Measurements from ENCODE around the gene MCUB.
A peak's percentile ranks its signal among the peaks of the same experiment; 100 is the strongest.
"Not testable (repeated sequence)": the region's sequence is repeated elsewhere in the genome, so short reads cannot be mapped to it uniquely, and the experiment has no call there.

The MCUB gene

DNA sequence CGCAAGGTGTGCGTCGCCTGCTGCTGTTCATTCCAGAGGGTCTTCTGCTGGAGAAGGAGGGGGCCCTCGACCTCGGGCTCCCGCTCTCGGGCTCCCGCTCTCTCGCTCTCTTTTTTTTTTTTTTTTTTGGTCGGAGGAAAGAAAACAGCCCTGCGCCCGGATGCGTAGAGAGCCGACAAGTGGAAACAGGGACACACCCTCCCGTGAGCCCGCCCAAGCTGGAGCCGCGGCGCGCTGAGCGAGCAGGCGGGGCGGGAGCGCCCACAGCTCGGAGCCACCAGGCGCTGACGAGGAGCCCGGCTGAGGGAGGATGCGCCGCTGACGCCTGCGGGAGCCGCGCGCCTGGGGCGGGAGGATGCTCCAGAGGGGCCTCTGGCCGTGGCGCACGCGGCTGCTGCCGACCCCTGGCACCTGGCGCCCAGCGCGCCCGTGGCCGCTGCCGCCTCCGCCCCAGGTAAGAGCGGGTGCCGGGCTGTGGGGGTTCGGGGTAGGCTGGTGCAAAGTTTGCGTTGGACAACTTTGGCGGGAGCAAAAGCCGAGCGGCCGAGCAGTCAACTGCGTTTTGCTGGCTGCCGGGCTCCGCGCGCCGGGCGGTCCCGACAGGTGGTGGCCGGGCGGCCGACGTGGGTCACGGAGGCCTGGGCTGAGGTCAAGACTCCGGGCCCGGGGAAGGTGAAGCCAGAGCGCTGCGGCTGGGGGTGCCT lies at the start of gene MCUB:
Gene MCUB, plus strand, starts transcription at position 264 of the 704 bp plus-strand sequence. Its CDS starts 92 bp downstream, at position 356.
- peak; percentile 81 for DNase-seq

DNA sequence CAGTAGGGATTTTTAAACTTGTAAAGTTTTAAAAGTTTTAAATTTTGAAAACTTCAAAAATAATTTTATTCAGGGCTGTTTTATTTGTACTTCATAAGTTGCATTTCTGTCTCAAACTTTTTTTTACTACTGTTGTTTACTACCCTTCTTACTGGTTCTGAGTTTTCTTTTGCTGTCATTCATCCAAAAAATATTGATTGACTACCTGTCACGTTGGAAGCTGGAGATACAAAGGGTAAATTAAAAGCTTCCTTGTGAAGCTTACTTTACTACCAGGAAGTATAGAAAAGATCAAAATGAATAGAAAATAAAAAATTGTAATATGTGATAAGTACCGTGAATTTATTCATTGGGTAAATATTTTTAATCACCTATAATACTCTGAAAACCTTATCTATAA lies 49.4 kb upstream of the MCUB start:
- no peak for DNase-seq

DNA sequence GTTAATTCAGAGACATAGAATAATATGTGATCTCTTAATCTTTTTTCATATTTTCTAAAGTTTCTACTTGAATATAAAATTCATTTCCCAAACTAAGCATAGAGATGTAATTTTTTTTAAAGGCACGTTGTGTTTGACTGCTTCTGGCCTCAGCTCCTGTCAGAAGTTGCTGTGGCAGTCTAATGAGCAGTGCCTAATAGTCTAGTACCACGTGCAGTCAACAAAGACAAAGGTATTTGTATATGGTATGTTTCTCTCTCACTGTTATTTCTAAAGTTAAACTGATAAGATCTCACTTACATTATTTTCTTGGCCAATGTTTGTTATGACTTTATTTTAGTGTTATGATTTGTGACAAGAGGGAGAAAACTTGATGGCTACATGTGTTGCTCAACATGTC lies 48.6 kb upstream of the MCUB start:
- DNase-seq = no peak

DNA sequence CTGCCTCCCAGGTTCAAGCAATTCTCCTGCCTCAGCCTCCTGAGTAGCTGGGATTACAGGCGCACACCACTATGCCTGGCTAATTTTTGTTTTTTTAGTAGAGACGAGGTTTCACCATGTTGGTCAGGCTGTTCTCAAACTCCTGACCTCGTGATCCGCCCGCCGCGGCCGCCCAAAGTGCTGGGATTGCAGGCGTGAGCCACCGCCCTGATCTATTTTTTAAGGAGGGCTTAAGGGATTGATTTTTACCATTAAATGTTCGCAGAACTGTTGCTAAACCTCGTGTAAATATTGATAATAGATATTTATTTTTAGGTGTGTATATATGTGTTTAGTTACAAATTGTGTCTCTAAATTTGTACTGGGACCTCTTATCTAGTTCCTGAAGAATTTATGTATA lies 46.7 kb upstream of the MCUB start:
- not testable (repeated sequence) for DNase-seq

DNA sequence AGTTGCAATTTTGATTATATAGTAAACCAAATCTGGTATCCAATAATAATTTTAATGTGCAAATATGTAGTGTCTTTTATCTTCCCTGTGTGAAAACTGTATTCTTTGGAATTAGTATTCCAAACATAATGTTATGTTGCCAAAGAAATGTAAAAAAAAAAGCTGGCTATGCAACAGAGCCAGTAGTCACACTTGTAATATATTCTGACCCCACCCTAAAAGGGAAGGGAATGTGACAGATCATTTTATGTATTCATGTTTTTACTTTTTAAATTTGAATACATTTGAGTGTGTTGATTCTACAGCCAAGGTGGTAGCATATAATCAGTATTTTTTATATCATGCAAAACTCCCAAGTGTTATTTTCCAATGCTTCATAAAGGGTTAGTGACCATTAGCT lies 27.9 kb upstream of the MCUB start:
- DNase-seq = no peak

- DNase-seq = no peak
Measured at GRCh38 chr4:109545401-109545800, 14.6 kb upstream of the MCUB start.

GRCh38 chr4:109547394-109547793 lies 12.7 kb upstream of the MCUB start:
- DNase-seq = no peak

GRCh38 chr4:109548655-109549054 lies 11.4 kb upstream of the MCUB start:
- DNase-seq = no peak

DNA sequence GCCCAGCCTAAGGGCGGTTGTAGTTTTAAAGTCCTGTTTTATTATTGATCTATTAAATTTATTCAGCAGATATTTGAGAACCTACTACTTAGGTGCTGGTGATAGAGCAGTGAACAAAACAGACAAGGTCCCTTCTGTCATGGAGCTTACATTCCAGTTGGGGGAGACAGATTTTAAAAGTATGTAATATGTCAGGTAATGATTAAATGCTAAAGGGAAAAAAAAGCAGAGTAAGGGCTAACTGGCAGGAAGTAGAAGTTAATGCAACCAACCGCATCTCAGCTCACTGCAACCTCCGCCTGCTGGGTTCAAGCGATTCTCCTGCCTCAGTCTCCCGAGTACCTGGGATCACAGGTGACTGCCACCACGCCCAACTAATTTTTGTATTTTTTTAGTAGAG lies 7.8 kb upstream of the MCUB start:
- DNase-seq = no peak

- no peak for DNase-seq
Measured at GRCh38 chr4:109553130-109553529, 6.9 kb upstream of the MCUB start.

DNA sequence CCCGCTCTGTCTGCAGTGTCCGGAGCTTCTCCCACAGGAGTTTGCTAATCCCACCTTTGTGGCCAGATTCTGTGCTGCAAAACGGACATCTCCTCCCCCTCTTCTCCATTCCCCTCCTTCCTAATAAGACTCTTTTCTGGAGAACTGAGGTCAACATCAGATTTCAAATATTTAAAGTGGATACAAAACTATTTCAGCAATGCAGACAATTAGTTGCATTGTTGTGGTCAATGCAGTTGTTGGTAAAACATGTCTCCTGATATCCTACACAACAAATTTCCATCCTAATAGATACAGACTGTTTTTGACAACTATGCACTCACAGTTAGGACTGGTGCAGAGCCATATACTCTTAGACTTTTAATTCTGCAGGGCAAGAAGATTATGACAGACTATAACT lies 5.1 kb upstream of the MCUB start:
- DNase-seq = no peak

DNA sequence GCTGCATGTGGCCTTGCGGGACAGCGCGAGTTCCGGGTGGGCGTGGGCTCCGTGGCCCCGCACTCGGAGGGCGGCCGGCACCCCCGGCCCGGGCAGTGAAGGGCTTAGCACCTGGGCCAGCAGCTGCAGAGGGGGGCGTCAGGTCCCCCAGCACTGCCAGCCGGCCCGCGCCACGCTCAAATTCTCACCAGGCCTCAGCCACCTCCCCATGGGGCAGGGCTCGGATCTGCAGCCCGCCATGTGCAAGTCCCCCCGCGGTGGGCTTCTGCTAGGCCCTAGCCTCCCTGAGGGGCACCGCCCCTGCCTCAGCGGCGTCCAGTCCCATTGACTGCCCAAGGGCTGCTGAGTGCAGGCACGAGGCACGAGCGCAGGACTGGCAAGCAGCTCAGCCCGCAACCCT lies 2.6 kb upstream of the MCUB start:
- no peak for DNase-seq

DNA sequence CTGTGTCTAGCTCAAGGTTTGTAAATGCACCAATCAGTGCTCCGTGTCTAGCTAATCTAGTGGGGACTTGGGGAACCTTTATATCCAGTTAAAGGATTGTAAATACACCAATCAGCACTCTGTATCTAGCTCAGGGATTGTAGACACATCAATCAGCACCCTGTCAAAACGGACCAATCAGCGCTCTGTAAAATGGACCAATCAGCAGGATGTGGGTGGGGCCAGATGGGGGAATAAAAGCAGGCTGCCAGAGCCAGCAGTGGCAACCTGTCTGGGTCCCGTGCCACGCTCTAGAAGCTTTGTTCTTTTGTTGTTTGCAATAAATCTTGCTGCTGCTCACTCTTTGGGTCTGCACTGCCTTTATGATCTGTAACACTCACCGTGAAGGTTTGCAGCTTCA lies 2.0 kb upstream of the MCUB start:
- DNase-seq = not testable (repeated sequence)

GRCh38 chr4:109559625-109559982 lies 442 bp upstream of the MCUB start:
- no peak for DNase-seq

GRCh38 chr4:109560687-109561461 lies 828 bp downstream of the MCUB start:
- DNase-seq = peak; percentile 72

GRCh38 chr4:109562457-109563239 lies 2.6 kb downstream of the MCUB start:
- DNase-seq = no peak

DNA sequence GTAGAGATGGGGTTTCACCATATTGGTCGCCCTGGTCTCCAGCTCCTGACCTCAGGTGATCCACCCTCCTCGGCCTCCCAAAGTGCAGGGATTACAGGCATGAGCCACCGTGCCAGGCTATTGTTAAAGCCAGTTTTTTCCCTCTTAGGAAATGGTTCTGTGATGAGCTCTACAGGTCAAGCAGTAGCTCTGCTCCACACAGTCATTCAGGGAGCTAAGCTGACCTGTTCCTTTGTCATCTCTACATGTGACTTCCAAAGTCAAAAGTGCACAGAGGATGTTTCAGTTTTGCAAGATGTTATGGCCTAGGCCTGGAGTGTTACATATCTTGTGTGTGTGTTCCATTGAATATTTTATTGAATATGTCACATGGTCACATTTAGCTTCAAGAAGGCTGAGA lies 11.4 kb downstream of the MCUB start:
- DNase-seq = no peak

DNA sequence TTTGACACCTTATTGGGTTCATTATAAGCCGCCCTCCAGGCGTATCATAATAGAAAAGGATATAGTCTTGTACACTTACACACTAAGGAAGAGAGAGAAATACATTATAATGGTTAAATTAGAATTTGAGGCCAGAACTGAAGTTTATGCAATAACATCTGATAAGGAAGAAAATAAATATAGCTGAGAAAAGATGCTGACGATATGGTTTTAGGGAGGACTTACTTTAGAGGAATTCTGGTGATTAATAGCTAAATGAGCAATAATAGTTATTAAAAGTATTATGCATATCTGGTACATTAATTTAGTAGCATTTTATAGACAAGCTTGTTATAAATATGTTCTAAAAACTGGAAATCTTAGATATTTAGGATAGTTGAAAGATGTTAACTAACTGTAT lies 12.1 kb downstream of the MCUB start:
- no peak for DNase-seq

- peak; percentile 9 for DNase-seq
Measured at GRCh38 chr4:109574443-109574850, 14.4 kb downstream of the MCUB start.

- DNase-seq = no peak
Measured at GRCh38 chr4:109574931-109575804, 15.1 kb downstream of the MCUB start.

- no peak for DNase-seq
Measured at GRCh38 chr4:109576462-109576861, 16.4 kb downstream of the MCUB start.

DNA sequence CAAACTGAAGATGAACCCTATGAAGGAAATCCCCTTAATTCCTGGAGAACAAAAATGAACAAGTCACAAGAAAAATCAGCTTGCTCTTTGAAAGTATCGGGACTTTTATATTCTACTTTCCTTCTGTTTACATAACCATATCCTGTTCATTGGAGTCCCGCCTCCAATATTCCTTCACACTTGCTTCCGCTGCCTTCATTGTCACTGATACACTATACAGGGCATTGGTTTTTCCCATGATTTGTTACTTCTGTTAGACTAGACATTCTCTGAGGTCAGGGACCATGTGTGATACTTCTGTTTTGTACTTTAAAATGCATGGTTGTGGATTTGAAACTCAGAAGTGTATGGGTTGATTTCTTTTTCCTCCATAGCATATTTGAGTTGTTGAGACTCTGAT lies 18.8 kb downstream of the MCUB start:
- no peak for DNase-seq

DNA sequence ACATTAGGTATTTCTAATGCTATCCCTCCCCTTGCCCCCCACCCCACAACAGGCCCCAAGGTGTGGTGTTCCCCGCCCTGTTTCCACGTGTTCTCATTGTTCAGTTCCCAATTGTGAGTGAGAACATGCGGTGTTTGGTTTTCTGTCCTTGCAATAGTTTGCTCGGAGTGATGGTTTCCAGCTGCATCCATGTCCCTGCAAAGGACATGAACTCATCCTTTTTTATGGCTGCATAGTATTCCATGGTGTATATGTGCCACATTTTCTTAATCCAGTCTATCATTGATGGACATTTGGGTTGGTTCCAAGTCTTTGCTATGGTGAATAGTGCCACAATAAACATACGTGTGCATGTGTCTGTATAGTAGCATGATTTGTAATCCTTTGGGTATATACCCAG lies 20.0 kb downstream of the MCUB start:
- not testable (repeated sequence) for DNase-seq
